Mucosa of descending colon (tissue), 3 donors: ENCODE measurements around the gene SEPTIN8. TPM values are rescaled to one million over a fixed set of nuclear protein-coding genes. Genes with fewer than 3 reads are reported as not detected.
A peak's percentile ranks its signal among the peaks of the same experiment; 100 is the strongest.

ENCODE experiments used
- ATAC-seq: fragments of 200-7000 bp; cut with Tn5 transposase; one replicate; pipeline ENCODE4 v1.9.1; 2020; ENCODE audit warnings: mild to moderate bottlenecking, moderate library complexity
- DNase-seq, 3 donors: peaks; one replicate each; pipeline ENCODE4 v3.0.0-alpha.2; 2020
- H3K36me3 ChIP-seq: fragments of 200-600 bp; one replicate; pipeline ENCODE4 v1.8.0; 2021; ENCODE audit warnings: low read depth, mild to moderate bottlenecking
- H3K4me1 ChIP-seq: fragments of 200-600 bp; one replicate; pipeline ENCODE4 v1.8.0; 2021; ENCODE audit warnings: low read depth, mild to moderate bottlenecking
- H3K4me3 ChIP-seq: fragments of 200-600 bp; one replicate; pipeline ENCODE4 v1.8.0; 2021; ENCODE audit warnings: mild to moderate bottlenecking
- H3K9me3 ChIP-seq: fragments of 200-600 bp; one replicate; pipeline ENCODE4 v1.8.0; 2021; ENCODE audit warnings: mild to moderate bottlenecking
- CTCF ChIP-seq: fragments of 200-600 bp; IDR thresholded peaks from one replicate; pipeline ENCODE4 v1.8.0; 2022; ENCODE audit warnings: antibody characterized with exemption, mild to moderate bottlenecking
- intact Hi-C, 2 donors: fragments of 100-400 bp; cut with DNase I in 1 of 2; cut with micrococcal nuclease in 1 of 2; formaldehyde crosslinking; loops; one replicate each; pipeline versions ENCODE4 v1.11.0 to v1.11.1; 2022; cut with DNase I, micrococcal nuclease
- total RNA-seq, 3 donors: library from RNA; stranded (reverse); fragmentation: NEBNext Ultra II Directional in 2 of 3; extraction: Animal tissue kit (Norgen Biotek cat#: 25700) in 2 of 3; gene quantifications; one replicate each; pipeline versions ENCODE4 v1.2.1 to v1.2.4, GENCODE V29; 2021 to 2023
- donor health status: DM: no; HTN: no; CAD: no; lungs with moderate emphysema.
- donor health status: DM: no; HTN: no; CAD: no.
- donor health status: DM: no; HTN: yes; CAD: no.

Gene SEPTIN8
- total RNA-seq, 3 donors from 2014 or later = 49.9 to 64.7 (median 61.1) TPM

DNA sequence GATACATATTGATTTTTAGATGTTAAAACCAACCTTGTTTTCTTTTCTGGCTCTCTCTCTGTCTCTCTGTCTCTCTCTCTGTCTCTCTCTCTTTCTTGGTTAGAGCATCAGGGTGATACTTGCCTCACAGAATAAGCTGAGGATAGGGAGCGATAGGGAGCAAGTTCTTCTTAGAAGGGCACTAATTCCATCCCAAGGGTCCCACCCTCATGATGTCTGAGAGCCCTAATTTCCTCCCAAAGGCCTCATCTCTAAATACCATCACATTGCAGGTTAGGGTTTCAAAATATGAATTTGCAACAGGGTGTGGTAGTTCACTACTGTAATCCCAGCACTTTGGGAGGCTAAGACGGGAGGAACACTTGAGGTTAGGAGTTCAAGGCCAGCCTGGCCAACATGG is 34.9 kb downstream of the SEPTIN8 start:
- Histone ChIP-seq H3K9me3 (no peaks in the 10 kb centered on the region), H3K36me3 (peaks cover 3% of the 10 kb centered on the region), H3K4me3 (no peak overlapping the region), H3K4me1 (peaks cover 2% of the 10 kb centered on the region)
- ATAC-seq (no peak), DNase-seq (no peak)
- intact Hi-C loops = no loop called here
- no peak for TF ChIP-seq CTCF

- H3K36me3 ChIP-seq = peaks cover 3% of the 10 kb centered on the region
- no peaks in the 10 kb centered on the region for H3K9me3 ChIP-seq
- no peak for ATAC-seq
- no peak overlapping the region for H3K4me3 ChIP-seq
- no peak for TF ChIP-seq CTCF
- no peak for DNase-seq
- intact Hi-C loops = no loop called here
- H3K4me1 ChIP-seq = peaks cover 10% of the 10 kb centered on the region
Measured at GRCh38 chr5:132739232-132739631, 37.8 kb downstream of the SEPTIN8 start.

DNA sequence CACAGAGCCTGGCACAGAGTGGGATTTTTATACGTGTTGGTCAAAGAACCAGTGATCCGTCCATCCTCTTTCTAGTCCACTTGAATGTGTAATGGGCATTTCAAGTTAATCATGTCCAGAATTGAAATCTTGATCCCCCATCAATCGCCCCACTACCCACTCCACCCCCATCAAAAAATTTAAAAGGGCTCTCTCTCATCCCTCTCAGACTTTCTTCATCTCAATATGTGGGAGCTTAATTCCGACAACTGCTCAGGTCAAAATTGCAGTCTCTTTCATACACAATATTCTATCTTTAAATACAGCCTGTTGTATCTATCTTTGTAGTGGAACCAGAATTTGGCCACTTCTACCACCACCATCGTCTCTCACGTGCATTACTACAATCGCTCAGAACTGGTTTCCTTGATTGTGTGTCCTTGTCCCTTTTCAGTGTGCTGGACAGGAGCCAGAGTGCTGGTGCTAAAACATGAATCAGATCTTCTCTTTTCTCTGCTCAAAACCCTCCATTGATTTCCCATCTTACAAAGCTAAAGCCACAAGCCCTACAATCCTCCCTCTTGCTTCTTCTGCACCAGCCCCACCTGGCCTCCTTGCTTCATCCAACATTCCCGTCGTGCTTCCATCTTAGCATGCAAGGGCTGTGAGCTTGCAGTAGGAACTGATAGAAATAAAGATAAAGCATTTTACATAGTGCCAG is 38.9 kb downstream of the SEPTIN8 start:
- DNase-seq (no peak), ATAC-seq (no peak)
- no peaks in the 10 kb centered on the region for H3K9me3 ChIP-seq
- peaks cover 10% of the 10 kb centered on the region for H3K4me1 ChIP-seq
- TF ChIP-seq CTCF = no peak
- intact Hi-C loops = no loop called here
- H3K36me3 ChIP-seq = peaks cover 3% of the 10 kb centered on the region
- no peak overlapping the region for H3K4me3 ChIP-seq

DNA sequence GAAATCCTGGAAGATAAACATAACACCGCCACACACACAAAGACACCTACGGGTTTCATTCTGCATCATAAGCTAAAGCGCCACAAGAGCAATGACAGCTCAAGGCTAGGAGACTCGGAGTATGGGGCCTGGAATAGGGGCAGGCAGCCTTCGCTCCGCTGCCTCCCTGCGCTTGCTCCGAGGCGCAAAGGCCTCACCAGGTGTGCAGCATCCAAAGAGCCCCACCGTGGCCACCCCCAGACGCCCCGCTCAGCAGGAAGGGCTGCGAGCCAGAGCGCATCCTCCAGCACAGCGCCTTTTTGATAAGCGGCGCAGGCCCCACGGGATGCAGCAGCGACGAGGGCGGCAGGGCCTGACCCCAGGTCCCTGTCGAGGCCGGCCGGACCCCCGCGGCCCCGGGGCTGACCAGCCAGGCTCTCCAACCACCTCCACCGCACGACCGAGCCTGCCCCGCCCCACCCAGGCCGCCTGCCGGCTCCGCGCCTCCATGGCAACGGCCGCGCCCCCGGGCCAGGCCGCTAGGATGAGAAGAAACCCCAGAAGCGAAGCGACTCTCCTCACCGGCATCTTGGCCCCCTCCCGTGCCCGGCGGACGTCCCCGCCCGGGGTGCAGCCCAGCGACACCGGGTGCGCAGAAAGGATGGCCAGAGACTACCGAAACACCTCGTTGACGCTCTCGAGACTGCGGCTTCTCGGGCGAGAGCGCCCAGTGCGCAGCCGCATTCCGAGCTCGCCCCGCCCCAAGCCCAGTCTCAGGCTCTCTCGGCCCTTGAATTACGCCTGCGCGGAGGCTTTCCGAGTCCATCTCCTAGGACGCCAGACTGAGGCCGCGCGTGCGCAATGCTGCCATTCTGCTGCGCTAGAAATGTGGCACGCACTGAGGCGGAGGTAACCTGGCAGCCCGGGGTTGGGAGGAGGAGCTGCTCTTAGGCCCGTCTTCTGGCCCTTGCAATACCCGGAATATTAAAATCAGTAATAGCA is 39.9 kb downstream of the SEPTIN8 start, which contains the start of gene KIF3A:
Gene KIF3A, minus strand, starts transcription at position 694 of the 981 bp plus-strand sequence. Its CDS starts 127 bp downstream, at position 567.
- ATAC-seq (peak; percentile 99), DNase-seq (peak; percentile 97 to 99 (median 99))
- no peak for TF ChIP-seq CTCF
- Histone ChIP-seq H3K4me1 (peaks cover 10% of the 10 kb centered on the region), H3K4me3 (peak within 1 kb of the TSS; percentile 69), H3K36me3 (peaks cover 3% of the 10 kb centered on the region), H3K9me3 (no peaks in the 10 kb centered on the region)
- intact Hi-C loops = no loop called here

GRCh38 chr5:132734687-132735086 is 42.4 kb downstream of the SEPTIN8 start:
- intact Hi-C loops = no loop called here
- Histone ChIP-seq H3K4me3 (no peak overlapping the region), H3K4me1 (peaks cover 10% of the 10 kb centered on the region), H3K9me3 (no peaks in the 10 kb centered on the region), H3K36me3 (peaks cover 3% of the 10 kb centered on the region)
- DNase-seq (no peak), ATAC-seq (no peak)
- no peak for TF ChIP-seq CTCF
